Measurements from ENCODE around the gene ATP9A.

DNA sequence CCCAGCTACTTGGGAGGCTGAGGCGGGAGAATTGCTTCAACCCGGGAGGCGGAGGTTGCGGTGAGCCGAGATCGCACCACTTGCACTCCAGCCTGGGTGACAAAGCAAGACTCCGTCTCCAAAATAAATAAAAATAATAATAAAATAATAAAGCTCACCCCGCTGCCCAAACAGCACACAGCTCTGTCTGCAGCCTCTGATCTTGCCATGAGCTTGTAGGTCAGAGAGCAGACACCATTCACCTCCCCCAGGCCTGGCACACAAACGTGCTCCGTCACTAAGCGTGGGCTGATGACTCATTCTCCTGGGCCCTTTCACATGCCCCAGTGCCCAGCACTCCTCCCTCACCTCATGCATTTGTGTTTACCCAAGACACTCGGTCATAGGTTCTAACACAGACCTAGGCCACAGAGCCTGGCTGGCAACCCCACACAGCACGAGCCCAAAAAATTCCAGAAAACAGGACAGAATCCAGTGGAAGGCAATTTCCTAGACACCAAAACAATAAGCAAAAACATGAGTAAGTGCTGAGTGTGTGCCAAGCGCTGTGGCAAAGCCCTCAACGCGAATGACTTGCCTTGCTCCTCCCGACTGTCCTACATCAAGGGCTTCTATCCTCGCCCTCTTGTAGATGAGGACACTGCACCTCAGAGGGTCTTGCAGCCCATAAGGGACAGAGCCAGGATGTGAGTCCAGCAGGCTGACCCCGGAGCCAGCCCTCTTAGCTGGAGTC is 18.0 kb downstream of the ATP9A start:
- TF ChIP-seq, protein P1, sequence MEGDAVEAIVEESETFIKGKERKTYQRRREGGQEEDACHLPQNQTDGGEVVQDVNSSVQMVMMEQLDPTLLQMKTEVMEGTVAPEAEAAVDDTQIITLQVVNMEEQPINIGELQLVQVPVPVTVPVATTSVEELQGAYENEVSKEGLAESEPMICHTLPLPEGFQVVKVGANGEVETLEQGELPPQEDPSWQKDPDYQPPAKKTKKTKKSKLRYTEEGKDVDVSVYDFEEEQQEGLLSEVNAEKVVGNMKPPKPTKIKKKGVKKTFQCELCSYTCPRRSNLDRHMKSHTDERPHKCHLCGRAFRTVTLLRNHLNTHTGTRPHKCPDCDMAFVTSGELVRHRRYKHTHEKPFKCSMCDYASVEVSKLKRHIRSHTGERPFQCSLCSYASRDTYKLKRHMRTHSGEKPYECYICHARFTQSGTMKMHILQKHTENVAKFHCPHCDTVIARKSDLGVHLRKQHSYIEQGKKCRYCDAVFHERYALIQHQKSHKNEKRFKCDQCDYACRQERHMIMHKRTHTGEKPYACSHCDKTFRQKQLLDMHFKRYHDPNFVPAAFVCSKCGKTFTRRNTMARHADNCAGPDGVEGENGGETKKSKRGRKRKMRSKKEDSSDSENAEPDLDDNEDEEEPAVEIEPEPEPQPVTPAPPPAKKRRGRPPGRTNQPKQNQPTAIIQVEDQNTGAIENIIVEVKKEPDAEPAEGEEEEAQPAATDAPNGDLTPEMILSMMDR (IDR thresholded peaks at IDR 0.05) = no peak
- TF ChIP-seq POLR2A (IDR thresholded peaks at IDR 0.05) = peak; percentile 58

Measured in right lobe of liver (tissue), 4 donors.